HG02852 (cell line): ENCODE results near the gene EIF4H.
"Not testable (repeated sequence)": the region's sequence is repeated elsewhere in the genome, so short reads cannot be mapped to it uniquely, and the experiment has no call there.

Experiments
- ATAC-seq: cut with Tn5 transposase; IDR thresholded peaks from one replicate; pipeline ENCODE4 v1.9.1; 2021; ENCODE audit warnings: mild to moderate bottlenecking, moderate library complexity; ENCODE audit not compliant: unreplicated experiment

EIF4H gene

DNA sequence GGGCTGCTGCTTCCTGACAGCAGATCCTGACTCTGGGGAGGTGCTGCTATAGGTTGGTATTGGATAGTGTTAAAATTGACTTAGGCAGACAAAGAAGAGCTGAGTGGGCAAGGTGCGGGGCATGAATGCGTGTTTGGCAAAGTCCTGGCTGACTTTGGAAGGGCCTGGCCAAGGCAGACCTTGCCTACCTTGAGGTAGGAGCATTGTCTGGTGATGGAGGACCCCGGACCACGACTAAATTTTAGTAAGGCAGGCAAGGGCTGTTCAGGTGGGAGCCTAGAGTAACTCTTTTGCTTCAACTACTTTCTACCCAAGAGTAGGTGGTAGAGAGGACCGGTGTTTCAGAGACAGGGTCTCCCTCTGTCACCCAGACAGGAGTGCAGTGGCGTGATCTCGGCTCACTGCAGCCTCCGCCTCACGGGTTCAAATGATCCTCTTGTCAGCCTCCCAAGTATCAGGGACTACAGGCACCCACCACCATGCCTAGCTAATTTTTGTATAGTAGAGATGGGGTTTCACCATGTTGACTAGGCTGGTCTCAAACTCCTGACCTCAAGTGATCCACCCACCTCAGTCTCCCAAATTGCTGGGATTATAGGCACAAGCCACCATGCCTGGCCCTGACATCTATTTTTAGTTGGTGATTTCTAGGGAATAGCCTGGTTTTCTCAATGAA lies 23.4 kb downstream of the EIF4H start:
- no peak for ATAC-seq

DNA sequence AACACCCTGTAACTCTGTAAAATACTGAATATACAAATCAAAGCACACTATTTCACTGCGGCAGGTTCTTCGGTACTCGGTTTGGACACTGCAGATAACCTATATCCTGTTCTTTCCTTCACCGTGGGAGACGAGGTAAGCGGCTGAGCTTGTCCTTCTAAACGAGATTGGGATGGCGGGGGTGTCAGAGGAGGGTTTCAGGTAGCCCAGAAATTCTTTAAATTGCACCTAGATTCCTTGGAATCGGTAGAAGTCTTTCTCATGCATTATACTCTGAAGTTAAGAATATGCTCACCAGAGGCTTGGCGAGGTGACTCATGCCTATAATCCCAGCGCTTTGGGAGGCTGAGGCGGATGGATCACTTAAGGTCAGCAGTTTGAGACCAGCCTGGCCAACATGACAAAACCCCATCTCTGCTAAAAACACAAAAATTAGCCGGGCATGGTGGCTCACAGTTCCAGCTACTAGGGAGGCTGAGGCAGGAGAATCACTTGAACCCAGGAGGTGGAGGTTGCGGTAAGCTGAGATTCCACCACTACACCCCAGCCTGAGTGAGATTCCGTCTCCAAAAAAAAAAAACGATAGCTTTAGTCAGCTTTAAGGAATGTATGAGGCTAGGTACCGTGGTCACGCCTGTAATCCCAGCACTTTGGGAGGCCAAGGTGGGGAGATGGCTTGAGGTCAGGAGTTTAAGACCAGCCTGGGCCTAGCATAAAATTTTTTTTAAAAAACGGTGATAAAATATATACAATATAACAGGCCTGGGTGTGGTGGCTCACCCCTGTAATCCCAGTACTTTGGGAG lies 25.6 kb downstream of the EIF4H start:
- ATAC-seq, result no peak

DNA sequence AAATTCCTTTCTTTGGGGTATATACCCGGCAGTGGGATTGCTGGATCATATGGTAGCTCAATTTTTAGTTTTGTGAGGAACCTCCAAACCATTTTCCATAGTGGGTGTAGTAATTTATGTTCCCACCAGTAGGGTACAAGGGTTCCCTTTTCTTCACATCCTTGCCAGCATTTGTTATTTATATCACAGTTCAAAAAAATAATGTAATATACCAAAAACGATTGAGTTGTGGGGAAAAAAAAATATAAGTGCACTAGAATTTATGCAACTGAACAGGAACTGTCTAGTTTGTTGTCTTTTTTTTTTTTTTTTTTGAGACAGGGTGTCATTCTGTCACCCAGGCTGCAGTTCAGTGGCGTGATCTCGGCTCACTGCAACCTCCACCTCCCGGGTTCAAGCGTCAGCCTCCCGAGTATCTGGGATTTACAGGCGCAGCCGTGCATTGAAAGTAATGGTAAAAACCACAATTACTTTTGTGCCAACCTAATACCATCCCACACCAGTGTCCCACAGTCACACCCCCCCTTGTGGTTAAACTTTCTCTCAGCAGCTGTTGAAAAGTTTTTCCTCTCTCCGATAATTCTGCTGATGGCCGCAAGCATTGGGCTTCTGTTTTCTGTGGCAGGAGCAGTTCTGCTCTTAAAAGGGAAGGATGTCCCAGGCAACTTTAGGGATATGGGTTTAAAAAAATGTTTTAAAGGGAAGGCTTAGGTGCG lies 28.8 kb downstream of the EIF4H start:
- ATAC-seq, result no peak

DNA sequence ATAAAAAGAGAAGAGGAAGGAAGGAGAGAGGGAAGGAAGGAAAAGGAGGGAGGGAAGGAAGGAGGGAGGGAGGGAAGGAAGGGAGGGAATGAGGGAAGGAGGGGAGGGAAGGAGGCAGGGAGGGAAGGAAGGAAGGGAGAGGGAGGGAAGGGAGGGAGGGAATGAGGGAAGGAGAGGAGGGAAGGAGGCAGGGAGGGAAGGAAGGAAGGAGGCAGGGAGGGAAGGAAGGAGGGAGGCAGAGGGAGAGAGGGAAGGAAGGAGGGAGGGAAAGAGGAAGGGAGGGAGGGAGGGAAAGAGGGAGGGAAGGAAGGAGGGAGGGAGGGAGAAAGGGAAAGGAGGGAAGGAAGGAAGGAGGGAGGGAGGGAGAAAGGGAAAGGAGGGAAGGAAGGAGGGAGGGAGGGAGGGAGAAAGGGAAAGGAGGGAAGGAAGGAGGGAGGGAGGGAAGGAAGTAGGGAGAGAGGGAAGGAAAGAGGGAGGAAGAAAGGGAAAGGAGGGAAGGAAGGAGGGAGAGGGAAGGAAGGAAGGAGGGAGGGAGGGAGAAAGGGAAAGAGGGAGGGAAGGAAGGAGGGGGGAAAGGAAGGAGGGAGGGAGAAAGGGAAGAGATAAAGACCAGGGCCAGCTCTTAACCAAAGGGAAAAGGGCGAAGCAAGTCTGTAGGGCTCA lies 29.9 kb downstream of the EIF4H start:
- no peak for ATAC-seq

DNA sequence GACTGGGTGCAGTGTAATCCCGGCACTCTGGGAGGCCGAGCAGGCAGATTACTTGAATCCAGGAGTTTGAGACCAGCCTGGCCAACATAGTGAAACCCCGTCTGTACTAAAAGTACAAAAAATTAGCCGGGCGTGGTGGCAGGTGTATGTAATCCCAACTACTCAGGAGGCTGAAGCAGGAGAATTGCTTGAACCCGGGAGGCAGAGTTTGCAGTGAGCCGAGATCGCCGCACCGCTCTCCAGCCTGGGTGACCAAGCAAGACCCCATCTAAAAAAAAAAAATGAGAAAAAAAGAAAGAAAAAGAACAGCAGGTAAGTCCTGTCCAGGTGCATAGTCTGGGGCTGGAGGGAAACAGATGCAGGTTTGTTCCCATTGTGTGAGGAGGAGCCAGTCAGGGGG lies 31.9 kb downstream of the EIF4H start:
- ATAC-seq, result not testable (repeated sequence)

DNA sequence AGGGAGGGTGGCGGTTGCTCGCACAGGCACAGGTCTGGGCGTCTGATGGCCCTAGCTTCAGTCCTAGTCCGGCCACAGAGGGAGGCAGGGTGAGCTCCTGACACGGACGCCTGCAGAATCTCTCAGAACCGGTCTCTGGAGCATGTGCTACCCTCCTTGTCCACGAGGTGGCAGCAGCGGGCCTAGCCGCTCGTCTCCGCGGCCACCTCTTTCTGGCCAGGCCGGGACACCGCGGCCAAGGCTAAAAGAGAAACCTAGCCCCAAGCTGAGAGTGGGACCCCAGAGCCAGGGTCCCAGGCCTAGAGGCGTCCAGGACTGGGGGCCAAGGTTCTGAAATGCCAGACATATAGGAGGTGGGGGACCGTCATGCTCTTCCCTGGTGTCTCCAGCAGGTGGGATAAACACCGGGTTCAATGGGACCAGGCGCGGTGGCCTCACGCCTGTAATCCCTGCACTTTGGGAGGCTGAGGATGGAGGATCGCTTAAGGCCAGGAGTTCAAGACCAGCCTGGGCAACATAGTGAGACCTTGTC lies 32.5 kb downstream of the EIF4H start:
- no peak for ATAC-seq

DNA sequence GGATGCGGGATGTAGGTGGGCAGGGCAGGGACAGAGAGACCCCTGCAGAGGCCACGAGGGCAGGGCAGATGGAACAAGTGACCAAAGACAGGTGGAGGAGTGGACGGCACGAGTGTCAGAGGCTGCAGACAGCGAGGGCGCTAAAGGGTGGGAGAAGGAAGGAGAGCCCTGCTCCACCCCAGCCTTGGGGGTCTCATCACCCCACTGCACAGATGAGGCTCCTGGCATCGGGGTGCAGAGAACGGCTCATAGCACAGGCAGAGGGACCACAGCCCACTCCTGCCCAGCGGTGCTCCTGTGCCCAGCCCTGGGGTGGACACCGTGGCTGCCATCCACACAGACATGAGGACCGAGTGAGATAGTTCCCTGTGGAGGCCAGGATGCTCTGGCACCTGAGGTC lies 33.4 kb downstream of the EIF4H start:
- ATAC-seq, result no peak

DNA sequence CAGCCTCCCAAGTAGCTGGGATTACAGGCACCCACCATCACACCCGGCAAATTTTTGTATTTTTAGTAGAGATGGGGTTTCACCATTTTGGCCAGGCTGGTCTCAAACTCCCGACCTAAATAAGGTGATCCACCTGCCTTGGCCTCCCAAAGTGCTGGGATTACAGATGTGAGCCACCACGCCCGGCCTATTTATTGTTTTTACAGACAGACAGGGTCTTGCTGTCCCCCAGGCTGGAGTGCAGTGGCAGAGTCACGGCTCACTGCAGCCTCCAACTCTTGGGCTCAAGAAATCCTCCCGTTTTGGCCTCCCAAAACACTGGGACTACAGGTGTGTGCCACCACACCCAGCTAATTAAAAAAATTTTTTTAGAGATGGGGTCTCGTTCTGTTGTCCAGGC lies 34.1 kb downstream of the EIF4H start:
- ATAC-seq, result not testable (repeated sequence)

DNA sequence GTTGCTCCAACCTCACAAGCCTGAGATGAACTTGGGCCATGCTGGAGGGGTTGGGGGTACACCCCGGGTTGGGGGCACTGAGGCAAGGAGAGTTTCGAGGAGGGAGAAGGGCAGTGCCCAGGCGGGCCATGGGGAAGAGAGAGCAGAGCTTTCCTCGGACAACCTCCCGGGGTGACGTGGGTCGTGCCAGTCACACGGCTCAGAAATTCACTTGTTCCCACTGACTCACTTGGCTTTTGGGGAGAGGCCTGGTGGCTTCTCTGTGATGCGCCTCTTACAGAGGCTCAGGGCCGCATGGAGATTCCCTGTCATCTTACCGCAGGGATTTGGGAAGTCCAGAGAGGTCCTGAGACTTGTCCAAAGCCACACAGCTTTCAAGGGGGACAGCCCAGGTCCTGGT lies 38.5 kb downstream of the EIF4H start:
- ATAC-seq, result no peak

DNA sequence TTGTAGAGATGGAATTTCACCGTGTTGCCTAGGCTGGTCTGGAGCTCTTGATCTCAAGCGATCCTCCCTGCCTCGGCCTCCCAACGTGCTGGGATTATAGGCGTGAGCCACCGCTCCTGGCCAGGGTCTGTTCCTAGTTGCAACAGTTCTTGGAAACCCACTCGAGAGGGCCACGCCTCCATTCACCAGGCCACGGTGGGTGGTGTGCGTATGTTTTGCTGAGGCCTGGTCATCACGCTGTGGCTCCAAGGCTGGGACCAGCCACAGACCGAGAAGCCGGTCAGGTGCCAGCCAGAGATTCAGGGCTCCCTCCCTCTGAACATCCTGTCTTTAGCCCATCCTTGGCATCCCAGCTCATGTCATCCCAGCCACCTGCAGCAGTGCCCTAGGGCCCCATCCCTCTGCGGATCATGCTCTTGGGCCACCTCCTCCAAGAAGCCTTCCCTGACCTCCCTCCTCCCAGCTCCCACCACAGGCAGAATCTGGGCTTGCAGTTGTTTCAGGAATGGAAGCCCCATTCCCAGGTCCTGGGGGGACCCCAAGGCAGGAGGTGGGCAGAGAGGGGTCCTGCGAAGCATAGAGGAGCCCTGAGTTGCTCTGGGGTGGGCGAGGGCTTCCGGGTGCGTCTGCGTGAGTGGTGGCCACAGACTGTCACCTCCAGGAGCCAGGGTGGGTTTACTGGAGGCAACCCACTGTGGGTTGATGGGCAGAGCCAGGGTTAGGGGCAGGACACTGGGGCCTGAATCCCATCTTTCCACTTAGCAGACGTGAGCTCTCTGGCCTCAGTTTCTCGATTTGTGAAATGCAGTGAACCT lies 40.9 kb downstream of the EIF4H start:
- ATAC-seq, result no peak

DNA sequence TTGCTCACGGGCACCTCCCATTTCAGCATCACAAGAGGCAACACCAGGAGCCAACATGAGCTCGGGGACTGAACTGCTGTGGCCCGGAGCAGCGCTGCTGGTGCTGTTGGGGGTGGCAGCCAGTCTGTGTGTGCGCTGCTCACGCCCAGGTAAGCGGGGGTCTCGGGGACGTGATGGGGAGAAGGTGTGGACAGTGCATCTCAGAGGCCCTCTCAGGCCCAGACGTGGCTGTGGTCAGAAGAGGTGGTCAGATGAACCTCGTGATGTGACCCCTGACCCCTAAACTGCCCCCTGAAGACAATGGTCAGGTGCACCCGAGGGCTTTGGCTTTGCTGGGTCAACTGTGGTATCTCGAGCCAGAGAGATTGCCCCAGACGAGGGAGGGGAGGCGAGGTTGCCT lies 41.8 kb downstream of the EIF4H start:
- ATAC-seq, result no peak

DNA sequence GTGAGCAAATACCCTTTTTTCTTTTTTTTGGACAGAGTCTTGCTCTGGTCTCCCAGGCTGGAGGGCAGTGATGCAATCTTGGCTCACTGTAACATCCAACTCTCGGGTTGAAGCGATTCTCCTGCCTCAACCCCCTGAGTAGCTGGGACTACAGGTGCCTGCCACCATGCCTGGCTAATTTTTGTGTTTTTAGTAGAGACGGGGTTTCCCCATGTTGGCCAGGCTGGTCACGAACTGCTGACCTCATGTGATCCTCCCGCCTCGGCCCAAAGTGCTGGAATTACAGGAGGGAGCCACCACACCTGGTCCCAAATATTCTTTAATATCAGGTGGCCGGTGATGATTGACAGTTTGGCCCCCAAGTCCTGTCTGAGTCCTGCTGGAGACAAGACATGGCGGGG lies 42.2 kb downstream of the EIF4H start:
- no peak for ATAC-seq

DNA sequence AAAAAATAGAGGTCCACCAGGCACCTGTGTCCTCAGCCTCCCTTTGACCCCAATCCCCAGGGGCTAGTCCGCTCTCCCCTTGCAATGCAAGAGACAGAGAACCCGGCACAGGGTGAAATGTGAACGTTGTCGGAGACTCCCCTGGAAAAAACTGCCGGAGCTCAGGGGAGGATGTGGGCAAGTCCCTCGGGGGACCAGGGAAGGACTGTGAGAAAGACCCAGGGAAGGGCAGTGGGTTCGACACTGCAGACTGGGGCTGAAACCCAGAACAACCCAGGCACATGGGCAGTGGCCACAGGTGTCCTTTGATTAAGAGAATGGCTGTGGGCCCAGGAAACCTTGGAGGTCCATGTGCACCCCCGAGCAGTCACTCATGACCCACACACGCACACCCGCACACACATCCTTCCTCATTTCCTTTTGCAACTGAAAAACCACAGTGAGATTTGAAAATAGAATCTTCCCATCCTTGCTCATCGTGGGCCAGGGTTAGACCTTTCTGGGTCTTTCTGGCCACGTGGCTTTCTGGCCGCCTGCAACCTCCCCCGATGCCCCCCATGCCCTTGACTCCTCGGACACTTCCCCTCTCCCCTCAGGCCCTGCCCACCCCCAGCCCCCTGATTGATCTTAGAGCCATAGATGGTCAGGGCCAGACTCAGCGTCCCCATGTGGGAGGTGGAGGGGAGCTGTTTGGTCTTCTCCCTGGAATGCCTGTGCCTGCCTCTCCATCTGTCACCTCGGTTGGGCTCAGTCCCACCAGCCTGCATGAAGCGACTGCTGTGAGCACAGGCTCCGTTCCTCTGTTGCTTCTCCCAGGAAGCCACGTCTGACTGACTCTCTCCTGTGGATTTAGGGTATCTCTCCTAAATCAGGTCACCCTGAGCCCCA lies 43.5 kb downstream of the EIF4H start:
- peak; percentile 38 for ATAC-seq

DNA sequence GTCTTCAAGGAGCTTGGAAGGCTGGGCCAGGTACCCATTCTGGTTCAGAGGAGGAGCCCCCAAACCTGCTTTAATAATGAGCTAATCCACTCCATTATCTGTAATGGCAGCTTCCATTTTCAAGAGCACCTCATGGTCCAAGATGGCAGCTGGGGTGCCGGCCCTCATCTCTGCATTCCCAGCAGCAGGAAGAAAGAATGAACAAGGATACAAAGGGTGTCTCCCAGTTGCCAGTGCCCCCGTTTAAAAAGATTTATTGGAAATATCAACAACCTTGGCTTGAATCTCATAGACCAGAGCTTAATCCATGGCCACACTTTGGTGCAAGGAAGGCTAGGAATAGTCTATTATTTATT lies 44.2 kb downstream of the EIF4H start:
- ATAC-seq, result no peak

DNA sequence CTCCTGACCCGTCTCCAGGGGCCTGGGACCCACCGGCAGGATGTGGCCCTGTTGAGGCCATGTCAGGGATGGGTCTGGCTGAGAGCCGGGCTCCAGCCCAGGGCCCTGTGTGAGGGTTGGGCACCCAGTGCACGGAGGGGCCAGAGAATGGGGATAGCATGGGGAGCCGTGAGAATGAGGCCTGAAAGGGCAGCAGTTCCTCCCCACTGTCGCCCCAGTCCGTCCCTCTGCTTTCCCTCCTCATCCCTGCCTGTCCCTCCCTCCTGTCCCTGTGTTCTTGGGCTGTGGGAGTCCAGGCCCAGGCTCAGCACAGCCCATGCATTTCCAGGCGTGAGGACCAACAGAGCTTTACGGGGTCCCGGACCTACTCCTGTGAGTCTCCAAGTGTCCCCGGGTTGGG lies 45.3 kb downstream of the EIF4H start:
- ATAC-seq, result no peak

DNA sequence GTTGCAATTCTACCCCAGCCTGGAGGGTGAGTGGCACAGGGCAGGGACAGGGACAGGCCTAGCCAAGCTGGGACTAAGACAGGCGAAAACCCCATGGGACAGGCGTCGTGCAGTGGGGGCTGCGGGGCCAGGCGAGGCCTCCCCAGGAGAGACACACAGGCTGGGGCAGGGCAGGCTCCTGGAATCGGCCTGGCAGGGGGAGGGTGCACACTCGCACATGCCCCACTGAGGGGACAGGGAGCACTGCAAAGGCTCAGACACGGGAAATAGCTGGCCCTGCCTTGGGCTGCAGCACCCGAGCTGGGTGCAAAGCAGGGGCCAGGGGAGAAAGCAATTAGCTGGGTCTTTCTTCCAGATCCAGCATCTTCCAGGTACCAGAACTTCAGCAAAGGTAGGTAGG lies 46.1 kb downstream of the EIF4H start:
- ATAC-seq, result no peak

DNA sequence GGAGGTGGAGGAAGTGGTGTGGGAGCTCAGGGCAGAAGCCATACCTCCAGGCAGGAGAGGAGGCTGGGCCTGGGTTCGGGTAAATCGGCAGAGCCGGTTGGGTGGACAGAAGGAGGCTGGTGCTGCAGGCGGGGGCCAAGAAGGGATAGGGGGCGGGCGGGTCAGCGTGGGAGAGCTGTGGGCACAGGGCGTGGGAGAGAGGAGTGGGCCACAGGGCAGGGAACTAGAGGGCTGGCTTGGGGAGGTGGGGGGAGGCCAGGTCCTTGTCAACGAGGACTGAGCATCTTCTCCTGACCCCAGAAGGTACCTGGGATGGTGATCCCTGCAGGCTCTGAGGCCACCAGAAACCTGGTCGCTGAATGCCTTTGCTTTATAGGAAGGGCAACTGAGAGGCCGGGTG lies 47.6 kb downstream of the EIF4H start:
- ATAC-seq, result no peak

DNA sequence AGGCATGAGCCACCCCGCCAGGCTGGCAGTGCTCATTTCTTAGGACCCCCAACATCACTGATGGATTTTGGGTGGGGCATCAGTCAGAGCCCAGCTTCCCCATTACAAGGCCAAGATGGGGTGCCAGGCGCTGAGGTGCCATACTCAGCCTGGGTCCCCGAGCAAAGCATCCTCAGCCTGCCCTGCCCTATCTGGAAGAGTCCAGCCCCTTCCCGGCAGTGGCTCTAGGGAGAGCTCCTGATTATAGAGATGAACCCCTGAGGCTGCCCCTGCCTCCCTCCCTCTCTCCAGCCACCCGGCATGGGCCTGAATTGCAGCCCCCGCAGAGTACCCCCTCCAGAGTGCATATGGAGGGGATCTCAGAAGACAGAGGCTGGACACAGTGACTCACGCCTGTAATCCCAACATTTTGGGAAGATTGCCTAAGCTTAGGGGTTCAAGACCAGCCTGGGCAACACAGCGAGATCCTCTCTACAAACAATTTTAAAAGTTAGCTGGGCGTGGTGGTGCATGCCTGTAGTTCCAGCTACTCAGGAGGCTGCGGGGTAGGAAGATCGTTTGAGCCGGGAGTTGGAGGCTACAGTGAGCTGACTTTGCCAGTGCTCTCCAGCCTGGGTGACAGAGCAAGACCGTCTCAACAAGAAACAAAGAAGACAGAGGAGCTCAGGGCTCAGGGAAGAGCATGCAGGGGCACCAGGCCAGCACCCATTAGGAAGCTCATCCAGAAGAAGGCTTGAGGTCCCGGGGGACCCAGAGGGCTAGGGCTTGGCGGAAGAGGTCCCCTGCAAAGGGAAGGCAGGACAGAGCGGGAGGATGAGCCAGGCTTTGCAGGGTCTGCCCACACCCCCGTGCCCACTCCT lies 48.9 kb downstream of the EIF4H start:
- no peak for ATAC-seq
